Osteoblast (primary cell): ENCODE results near the gene USP17L27. TPM values are rescaled to one million over a fixed set of nuclear protein-coding genes. Genes with fewer than 3 reads are reported as not detected.
"Not testable (repeated sequence)": the region's sequence is repeated elsewhere in the genome, so short reads cannot be mapped to it uniquely, and the experiment has no call there.

Experiments used
- DNase-seq: peaks from one replicate; pipeline ENCODE4 v3.0.0; 2011; ENCODE audit warnings: low spot score, mixed read lengths; ENCODE audit not compliant: insufficient read length; ENCODE audit errors: missing footprints
- H2AFZ ChIP-seq: 2 replicates; pipeline ENCODE4 v1.6.0; 2011; ENCODE audit warnings: mild to moderate bottlenecking, low read length
- H3K27ac ChIP-seq: 2 replicates; pipeline ENCODE4 v1.5.1; 2011; ENCODE audit warnings: mild to moderate bottlenecking, low read depth, low read length, moderate library complexity
- H3K27me3 ChIP-seq: 2 replicates; pipeline ENCODE4 v1.6.0; 2012; ENCODE audit warnings: mild to moderate bottlenecking, control low read depth, inconsistent platforms, low read length, moderate library complexity; ENCODE audit not compliant: insufficient read depth
- H3K36me3 ChIP-seq: 2 replicates; pipeline ENCODE4 v1.5.1; 2011; ENCODE audit warnings: mild to moderate bottlenecking, low read length, control low read depth, moderate library complexity; ENCODE audit not compliant: insufficient read depth
- H3K4me1 ChIP-seq: 2 replicates; pipeline ENCODE4 v1.5.1; 2011; ENCODE audit warnings: mild to moderate bottlenecking, low read length, control low read depth, moderate library complexity; ENCODE audit not compliant: insufficient read depth
- H3K4me2 ChIP-seq: 2 replicates; pipeline ENCODE4 v1.6.0; 2011; ENCODE audit warnings: mild to moderate bottlenecking, low read length; ENCODE audit not compliant: insufficient read depth
- H3K4me3 ChIP-seq: fragments of 200-600 bp; sonication (generic); 3 replicates; pipeline ENCODE4 v1.5.1; 2012; ENCODE audit warnings: mild to moderate bottlenecking, low read length, inconsistent platforms; ENCODE audit not compliant: insufficient read depth
- H3K79me2 ChIP-seq: 2 replicates; pipeline ENCODE4 v1.6.0; 2012; ENCODE audit warnings: mild to moderate bottlenecking, low read length, control low read depth, inconsistent platforms; ENCODE audit not compliant: insufficient read depth
- H3K9me3 ChIP-seq: 2 replicates; pipeline ENCODE4 v1.5.1; 2011; ENCODE audit warnings: low read depth, low read length, control low read depth
- H4K20me1 ChIP-seq: 2 replicates; pipeline ENCODE4 v1.6.0; 2012; ENCODE audit warnings: mild to moderate bottlenecking, low read length, control low read depth; ENCODE audit not compliant: insufficient read depth
- total RNA-seq: library from RNA; depleted of rRNA; stranded (reverse); fragments of >200 nt; gene quantifications from 2 replicates; pipeline ENCODE4 v1.2.3, GENCODE V29; 2012

Gene USP17L27, protein sequence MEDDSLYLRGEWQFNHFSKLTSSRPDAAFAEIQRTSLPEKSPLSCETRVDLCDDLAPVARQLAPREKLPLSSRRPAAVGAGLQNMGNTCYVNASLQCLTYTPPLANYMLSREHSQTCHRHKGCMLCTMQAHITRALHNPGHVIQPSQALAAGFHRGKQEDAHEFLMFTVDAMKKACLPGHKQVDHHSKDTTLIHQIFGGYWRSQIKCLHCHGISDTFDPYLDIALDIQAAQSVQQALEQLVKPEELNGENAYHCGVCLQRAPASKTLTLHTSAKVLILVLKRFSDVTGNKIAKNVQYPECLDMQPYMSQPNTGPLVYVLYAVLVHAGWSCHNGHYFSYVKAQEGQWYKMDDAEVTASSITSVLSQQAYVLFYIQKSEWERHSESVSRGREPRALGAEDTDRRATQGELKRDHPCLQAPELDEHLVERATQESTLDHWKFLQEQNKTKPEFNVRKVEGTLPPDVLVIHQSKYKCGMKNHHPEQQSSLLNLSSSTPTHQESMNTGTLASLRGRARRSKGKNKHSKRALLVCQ
- total RNA-seq: not detected in 2 replicates

DNA sequence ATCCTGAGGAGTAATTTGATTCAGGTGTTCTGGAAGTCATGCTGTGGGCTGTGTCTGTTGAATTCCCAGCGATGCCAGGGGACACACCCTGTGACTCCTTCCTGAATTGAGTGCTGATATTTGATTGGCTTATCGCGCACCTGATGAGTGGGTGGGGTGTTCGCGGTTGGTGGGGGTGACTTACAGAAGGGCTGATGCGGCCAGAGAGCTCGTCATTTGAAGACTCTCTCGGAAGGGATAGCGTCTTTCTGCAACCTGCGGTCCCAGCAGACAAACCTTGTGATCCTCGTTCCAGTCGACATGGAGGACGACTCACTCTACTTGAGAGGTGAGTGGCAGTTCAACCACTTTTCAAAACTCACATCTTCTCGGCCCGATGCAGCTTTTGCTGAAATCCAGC is at the start of gene USP17L27:
Gene USP17L27 (plus strand): TSS at position 301 of the 400 bp plus-strand sequence. CDS start 0 bp downstream, at position 301.
- H3K36me3 ChIP-seq, H4K20me1 ChIP-seq, H3K27ac ChIP-seq, H3K27me3 ChIP-seq, H3K4me1 ChIP-seq, H3K4me2 ChIP-seq, H3K4me3 ChIP-seq, H2AFZ ChIP-seq, H3K79me2 ChIP-seq, H3K9me3 ChIP-seq, DNase-seq: not testable (repeated sequence)

DNA sequence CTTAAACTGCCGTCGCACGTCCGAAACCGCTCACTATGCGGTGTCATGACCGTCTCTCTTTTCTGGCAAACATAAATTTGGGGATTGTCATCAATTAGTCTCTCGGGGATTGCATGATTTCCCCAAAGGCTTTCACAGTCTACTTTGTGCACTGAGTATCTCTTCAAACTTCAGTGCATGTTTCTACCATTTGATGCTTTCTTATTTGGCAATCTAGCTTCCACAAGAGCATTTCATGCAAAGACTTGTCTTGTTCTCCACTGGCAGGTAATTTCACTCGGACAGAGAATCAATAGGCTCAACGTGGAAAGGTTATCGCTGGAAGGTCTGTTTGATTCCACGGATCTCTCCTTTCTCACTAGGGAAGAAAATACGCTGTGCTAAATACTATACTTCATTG is 19.8 kb upstream of the USP17L27 start:
- not testable (repeated sequence) for H2AFZ ChIP-seq, DNase-seq, H3K79me2 ChIP-seq, H4K20me1 ChIP-seq, H3K27ac ChIP-seq, H3K9me3 ChIP-seq, H3K36me3 ChIP-seq, H3K27me3 ChIP-seq, H3K4me3 ChIP-seq, H3K4me1 ChIP-seq, H3K4me2 ChIP-seq

DNA sequence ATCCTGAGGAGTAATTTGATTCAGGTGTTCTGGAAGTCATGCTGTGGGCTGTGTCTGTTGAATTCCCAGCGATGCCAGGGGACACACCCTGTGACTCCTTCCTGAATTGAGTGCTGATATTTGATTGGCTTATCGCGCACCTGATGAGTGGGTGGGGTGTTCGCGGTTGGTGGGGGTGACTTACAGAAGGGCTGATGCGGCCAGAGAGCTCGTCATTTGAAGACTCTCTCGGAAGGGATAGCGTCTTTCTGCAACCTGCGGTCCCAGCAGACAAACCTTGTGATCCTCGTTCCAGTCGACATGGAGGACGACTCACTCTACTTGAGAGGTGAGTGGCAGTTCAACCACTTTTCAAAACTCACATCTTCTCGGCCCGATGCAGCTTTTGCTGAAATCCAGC is 19.1 kb upstream of the USP17L27 start, which contains the start of gene USP17L24:
Gene USP17L24 (plus strand): TSS at position 301 of the 400 bp plus-strand sequence. CDS start 0 bp downstream, at position 301.
- not testable (repeated sequence) for H4K20me1 ChIP-seq, DNase-seq, H3K4me2 ChIP-seq, H3K4me1 ChIP-seq, H3K79me2 ChIP-seq, H3K4me3 ChIP-seq, H3K36me3 ChIP-seq, H3K27ac ChIP-seq, H2AFZ ChIP-seq, H3K27me3 ChIP-seq, H3K9me3 ChIP-seq

DNA sequence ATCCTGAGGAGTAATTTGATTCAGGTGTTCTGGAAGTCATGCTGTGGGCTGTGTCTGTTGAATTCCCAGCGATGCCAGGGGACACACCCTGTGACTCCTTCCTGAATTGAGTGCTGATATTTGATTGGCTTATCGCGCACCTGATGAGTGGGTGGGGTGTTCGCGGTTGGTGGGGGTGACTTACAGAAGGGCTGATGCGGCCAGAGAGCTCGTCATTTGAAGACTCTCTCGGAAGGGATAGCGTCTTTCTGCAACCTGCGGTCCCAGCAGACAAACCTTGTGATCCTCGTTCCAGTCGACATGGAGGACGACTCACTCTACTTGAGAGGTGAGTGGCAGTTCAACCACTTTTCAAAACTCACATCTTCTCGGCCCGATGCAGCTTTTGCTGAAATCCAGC is 14.3 kb upstream of the USP17L27 start, which contains the start of gene USP17L25:
Gene USP17L25 (plus strand): TSS at position 301 of the 400 bp plus-strand sequence. CDS start 0 bp downstream, at position 301.
- H3K79me2 ChIP-seq, H3K9me3 ChIP-seq, H3K27ac ChIP-seq, H3K27me3 ChIP-seq, H3K4me2 ChIP-seq, H3K4me3 ChIP-seq, DNase-seq, H3K36me3 ChIP-seq, H3K4me1 ChIP-seq, H2AFZ ChIP-seq, H4K20me1 ChIP-seq: not testable (repeated sequence)

DNA sequence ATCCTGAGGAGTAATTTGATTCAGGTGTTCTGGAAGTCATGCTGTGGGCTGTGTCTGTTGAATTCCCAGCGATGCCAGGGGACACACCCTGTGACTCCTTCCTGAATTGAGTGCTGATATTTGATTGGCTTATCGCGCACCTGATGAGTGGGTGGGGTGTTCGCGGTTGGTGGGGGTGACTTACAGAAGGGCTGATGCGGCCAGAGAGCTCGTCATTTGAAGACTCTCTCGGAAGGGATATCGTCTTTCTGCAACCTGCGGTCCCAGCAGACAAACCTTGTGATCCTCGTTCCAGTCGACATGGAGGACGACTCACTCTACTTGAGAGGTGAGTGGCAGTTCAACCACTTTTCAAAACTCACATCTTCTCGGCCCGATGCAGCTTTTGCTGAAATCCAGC is 9.6 kb upstream of the USP17L27 start, which contains the start of gene USP17L26:
Gene USP17L26 (plus strand): TSS at position 301 of the 400 bp plus-strand sequence. CDS start 0 bp downstream, at position 301.
- H3K36me3 ChIP-seq, DNase-seq, H2AFZ ChIP-seq, H3K4me3 ChIP-seq, H3K27ac ChIP-seq, H3K9me3 ChIP-seq, H3K4me2 ChIP-seq, H3K27me3 ChIP-seq, H4K20me1 ChIP-seq, H3K4me1 ChIP-seq, H3K79me2 ChIP-seq: not testable (repeated sequence)

DNA sequence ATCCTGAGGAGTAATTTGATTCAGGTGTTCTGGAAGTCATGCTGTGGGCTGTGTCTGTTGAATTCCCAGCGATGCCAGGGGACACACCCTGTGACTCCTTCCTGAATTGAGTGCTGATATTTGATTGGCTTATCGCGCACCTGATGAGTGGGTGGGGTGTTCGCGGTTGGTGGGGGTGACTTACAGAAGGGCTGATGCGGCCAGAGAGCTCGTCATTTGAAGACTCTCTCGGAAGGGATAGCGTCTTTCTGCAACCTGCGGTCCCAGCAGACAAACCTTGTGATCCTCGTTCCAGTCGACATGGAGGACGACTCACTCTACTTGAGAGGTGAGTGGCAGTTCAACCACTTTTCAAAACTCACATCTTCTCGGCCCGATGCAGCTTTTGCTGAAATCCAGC is 4.8 kb upstream of the USP17L27 start, which contains the start of gene USP17L5:
Gene USP17L5 (plus strand): TSS at position 301 of the 400 bp plus-strand sequence. CDS start 0 bp downstream, at position 301.
- not testable (repeated sequence) for H3K9me3 ChIP-seq, H4K20me1 ChIP-seq, DNase-seq, H3K4me2 ChIP-seq, H3K4me3 ChIP-seq, H3K27ac ChIP-seq, H3K36me3 ChIP-seq, H3K79me2 ChIP-seq, H3K4me1 ChIP-seq, H3K27me3 ChIP-seq, H2AFZ ChIP-seq

DNA sequence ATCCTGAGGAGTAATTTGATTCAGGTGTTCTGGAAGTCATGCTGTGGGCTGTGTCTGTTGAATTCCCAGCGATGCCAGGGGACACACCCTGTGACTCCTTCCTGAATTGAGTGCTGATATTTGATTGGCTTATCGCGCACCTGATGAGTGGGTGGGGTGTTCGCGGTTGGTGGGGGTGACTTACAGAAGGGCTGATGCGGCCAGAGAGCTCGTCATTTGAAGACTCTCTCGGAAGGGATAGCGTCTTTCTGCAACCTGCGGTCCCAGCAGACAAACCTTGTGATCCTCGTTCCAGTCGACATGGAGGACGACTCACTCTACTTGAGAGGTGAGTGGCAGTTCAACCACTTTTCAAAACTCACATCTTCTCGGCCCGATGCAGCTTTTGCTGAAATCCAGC is 4.6 kb downstream of the USP17L27 start, which contains the start of gene USP17L28:
Gene USP17L28 (plus strand): TSS at position 301 of the 400 bp plus-strand sequence. CDS start 0 bp downstream, at position 301.
- not testable (repeated sequence) for H3K79me2 ChIP-seq, H3K9me3 ChIP-seq, H3K4me2 ChIP-seq, DNase-seq, H3K4me1 ChIP-seq, H3K27ac ChIP-seq, H3K36me3 ChIP-seq, H2AFZ ChIP-seq, H3K27me3 ChIP-seq, H3K4me3 ChIP-seq, H4K20me1 ChIP-seq

DNA sequence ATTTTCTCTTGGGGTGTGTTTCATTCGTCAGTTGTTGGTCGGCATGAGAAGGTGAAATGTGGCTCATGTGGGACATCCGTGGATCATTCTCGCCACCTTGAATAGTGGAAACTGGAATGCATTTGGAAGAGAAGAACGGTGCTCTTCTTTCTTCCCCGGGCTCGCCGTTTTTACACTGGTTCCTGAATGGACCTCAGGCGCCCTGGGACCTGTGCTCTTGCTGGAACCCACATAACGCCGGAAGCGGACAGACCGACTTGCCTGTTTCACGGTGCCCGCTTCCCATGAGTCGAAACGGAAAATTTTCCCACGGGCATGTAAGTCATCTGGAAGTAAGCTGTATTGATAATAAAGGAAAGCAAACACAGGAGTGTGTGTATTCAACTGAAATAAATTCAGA is 6.9 kb downstream of the USP17L27 start:
- DNase-seq, H4K20me1 ChIP-seq, H3K4me3 ChIP-seq, H2AFZ ChIP-seq, H3K79me2 ChIP-seq, H3K27ac ChIP-seq, H3K4me1 ChIP-seq, H3K9me3 ChIP-seq, H3K36me3 ChIP-seq, H3K4me2 ChIP-seq, H3K27me3 ChIP-seq: not testable (repeated sequence)
